Measurements from ENCODE around the gene MFSD8. TPM values are rescaled to one million over a fixed set of nuclear protein-coding genes. Genes with fewer than 3 reads are reported as not detected.
A peak's percentile ranks its signal among the peaks of the same experiment; 100 is the strongest.

The MFSD8 gene
- total and polyA plus RNA-seq, 10 donors = 13.9 to 42.5 (median 34.0) TPM

DNA sequence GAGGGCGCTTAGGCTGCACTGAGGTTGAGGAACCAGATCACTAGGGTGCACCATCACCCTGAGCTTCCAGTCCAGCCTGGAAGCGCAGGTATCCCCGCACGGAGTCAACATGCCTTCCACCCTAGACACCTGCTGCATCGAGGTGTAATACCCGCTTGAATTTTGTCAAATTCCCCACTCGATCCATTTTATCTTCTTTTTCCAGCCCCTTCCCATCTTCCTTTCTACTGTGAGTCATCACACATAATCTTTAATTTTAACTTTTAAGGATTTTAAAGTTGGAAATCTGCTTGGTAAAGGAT lies 83.5 kb downstream of the MFSD8 start:
- 1 to 5% (median 2%) methylated on average over 7 of the region's 7 CpGs for WGBS, 5 donors
- Histone ChIP-seq H3K27ac (peak overlapping the region in 3 of 8 donors; percentile 83 to 87 (median 86)), H3K36me3 (peaks cover 0 to 9% (median 0%) of the 10 kb centered on the region in 6 donors), H3K4me1 (peaks cover 5 to 31% (median 19%) of the 10 kb centered on the region in 6 donors), H3K4me3 (peak overlapping the region; percentile 77 to 100 (median 95)), H3K27me3 (replicated peaks in 1 of 7) (no peaks in the 10 kb centered on the region), H3K9me3 (no peaks in the 10 kb centered on the region)
- DNase-seq = no peak
- intact Hi-C loops (cut with DNase I; ENCODE audit: low total_unique reads) = loop anchor here (10.0 kb wide), 1 partner anchor 83 kb away; the partner anchor contains the start of genes ABHD18 and MFSD8
- no peak for TF ChIP-seq POLR2AphosphoS5 (IDR thresholded peaks at IDR 0.05)
- no peak for TF ChIP-seq CTCF (IDR thresholded peaks at IDR 0.05 in 8 of 11, conservative IDR thresholded peaks at IDR 0.05 in 3 of 11)
- TF ChIP-seq POLR2A (IDR thresholded peaks at IDR 0.05) = no peak

DNA sequence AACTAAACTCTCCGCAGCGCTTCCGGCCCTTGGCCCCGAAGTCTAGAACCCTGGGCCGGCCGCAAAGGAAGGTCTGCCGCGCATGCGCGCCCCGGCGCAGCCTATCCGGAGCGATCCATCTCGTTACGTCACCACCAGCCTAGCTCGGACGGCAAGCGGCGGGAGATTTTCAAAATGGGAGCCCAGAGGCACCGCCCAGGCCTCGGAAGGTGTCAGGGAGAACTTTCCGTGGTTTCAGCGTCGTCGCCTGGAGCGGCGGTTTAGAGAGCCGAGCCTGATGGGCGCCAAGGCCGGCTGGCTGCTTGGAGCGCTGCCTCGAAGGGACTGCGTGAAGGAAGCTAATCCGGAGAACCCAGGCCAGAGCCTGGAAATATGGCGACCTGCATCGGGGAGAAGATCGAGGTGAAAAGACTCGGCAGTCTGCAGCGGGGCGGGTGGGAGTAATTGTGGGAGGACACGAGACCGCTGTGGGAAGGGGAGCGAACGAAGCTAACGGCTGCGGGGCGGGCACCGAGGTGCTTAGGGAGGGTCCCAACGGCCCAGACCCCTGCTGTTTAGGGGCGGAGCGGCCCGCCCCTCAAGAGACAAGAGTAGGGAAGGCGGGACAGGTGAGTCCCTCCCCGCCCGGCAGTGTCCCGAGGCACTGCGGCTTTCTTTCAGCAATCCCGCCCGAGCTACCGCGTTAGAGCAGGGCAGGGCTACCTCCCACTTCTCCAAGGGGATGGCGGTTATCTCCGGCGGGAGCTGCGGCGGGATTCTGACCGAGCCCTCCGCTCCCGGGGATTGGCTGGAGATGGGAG lies 84.0 kb downstream of the MFSD8 start, which contains the start of gene PLK4:
Gene PLK4 (plus strand): TSS at position 131 of the 800 bp plus-strand sequence. CDS start 242 bp downstream, at position 373.
- no peaks in the 10 kb centered on the region for H3K27me3 ChIP-seq (replicated peaks in 1 of 7)
- H3K9me3 ChIP-seq = no peaks in the 10 kb centered on the region
- peak; percentile 97 for DNase-seq
- TF ChIP-seq POLR2AphosphoS5 (IDR thresholded peaks at IDR 0.05) (peak in 2 of 3 donors; percentile 91 to 92), POLR2A (IDR thresholded peaks at IDR 0.05) (peak in 1 of 3 donors; percentile 65), CTCF (IDR thresholded peaks at IDR 0.05 in 8 of 11, conservative IDR thresholded peaks at IDR 0.05 in 3 of 11) (no peak)
- intact Hi-C loops (cut with DNase I; ENCODE audit: low total_unique reads) = loop anchor here (10.0 kb wide), 1 partner anchor 84 kb away; the partner anchor contains the start of genes ABHD18 and MFSD8
- WGBS, 5 donors = 0 to 1% (median 1%) methylated on average over 33 to 70 of the region's 70 CpGs
- peak within 1 kb of the TSS; percentile 79 to 87 (median 84) for H3K27ac ChIP-seq
- peak within 1 kb of the TSS; percentile 77 to 100 (median 95) for H3K4me3 ChIP-seq
- peaks cover 0 to 4% (median 0%) of the 10 kb centered on the region in 6 donors for H3K36me3 ChIP-seq
- peaks cover 5 to 31% (median 19%) of the 10 kb centered on the region in 6 donors for H3K4me1 ChIP-seq

DNA sequence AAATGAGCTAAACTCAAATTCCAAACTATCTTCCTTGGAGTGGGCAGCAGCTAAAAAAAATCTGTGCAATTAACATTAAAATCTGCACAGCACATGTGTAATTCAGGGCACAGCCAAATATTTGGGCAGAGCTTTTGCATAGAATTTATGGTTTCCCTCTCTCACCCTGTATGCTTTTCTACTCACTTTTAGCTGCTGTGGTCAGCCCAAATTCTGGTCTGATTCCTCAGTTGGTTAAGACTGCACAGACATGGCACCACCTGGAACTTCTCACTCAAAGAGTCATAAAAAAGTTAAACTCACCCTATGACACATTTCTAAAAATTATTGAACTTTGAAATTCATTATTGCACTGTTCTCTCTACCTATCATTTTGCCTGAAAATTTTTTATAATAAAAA lies 89.2 kb downstream of the MFSD8 start:
- Histone ChIP-seq H3K36me3 (no peaks in the 10 kb centered on the region), H3K27ac (no peak overlapping the region), H3K4me3 (no peak overlapping the region), H3K9me3 (no peaks in the 10 kb centered on the region), H3K4me1 (peaks cover 0 to 18% (median 11%) of the 10 kb centered on the region in 6 donors), H3K27me3 (replicated peaks in 1 of 7) (no peaks in the 10 kb centered on the region)
- TF ChIP-seq CTCF (IDR thresholded peaks at IDR 0.05 in 8 of 11, conservative IDR thresholded peaks at IDR 0.05 in 3 of 11) (no peak), POLR2AphosphoS5 (IDR thresholded peaks at IDR 0.05) (no peak), POLR2A (IDR thresholded peaks at IDR 0.05) (no peak)
- intact Hi-C loops (cut with DNase I; ENCODE audit: low total_unique reads) = no loop called here
- no peak for DNase-seq

DNA sequence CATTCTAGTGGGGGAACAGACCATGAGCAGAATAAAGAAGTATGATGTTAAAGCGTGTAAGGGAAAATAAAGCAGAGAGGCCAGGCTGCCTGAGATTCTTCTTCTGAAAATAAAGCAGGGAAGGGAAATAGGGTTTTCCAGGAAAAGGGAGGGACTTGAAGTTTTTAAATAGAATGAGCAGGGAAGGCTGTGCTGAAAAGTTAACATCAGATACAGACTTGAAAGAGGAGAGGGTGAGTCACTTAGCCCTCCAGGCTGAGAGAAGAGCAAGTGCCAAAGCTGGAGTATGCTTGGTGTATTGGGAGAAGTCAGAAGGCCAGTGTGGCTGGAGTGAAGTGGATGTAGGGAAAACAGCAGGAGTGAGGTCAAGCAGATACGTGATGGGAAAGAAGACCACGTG lies 94.3 kb downstream of the MFSD8 start:
- no peak for DNase-seq
- Histone ChIP-seq H3K27me3 (replicated peaks in 1 of 7) (no peaks in the 10 kb centered on the region), H3K9me3 (no peaks in the 10 kb centered on the region), H3K27ac (no peak overlapping the region), H3K4me3 (no peak overlapping the region), H3K4me1 (peaks cover 0 to 7% (median 3%) of the 10 kb centered on the region in 6 donors), H3K36me3 (no peaks in the 10 kb centered on the region)
- TF ChIP-seq CTCF (IDR thresholded peaks at IDR 0.05 in 8 of 11, conservative IDR thresholded peaks at IDR 0.05 in 3 of 11) = no peak
- no peak for TF ChIP-seq POLR2AphosphoS5 (IDR thresholded peaks at IDR 0.05)
- TF ChIP-seq POLR2A (IDR thresholded peaks at IDR 0.05) = no peak
- WGBS, 5 donors = 54 to 66% (median 63%) methylated on average over 3 of the region's 3 CpGs
- intact Hi-C loops (cut with DNase I; ENCODE audit: low total_unique reads) = no loop called here
